Coronary artery (tissue), 2 donors: ENCODE data around the gene BLOC1S1.

Experiments
- DNase-seq: peaks from one replicate; pipeline ENCODE4 v3.0.0-alpha.2; 2017; ENCODE audit warnings: low spot score
- H3K27ac ChIP-seq, 2 donors: fragments of 200-600 bp; sonication (generic); one replicate each; pipeline ENCODE4 v1.5.1; 2016 to 2019
- H3K4me3 ChIP-seq: fragments of 200-600 bp; sonication (generic); 2 replicates; pipeline ENCODE4 v1.5.1; 2016; ENCODE audit warnings: mild to moderate bottlenecking, moderate library complexity
- CTCF ChIP-seq: fragments of 200-600 bp; sonication (generic); IDR thresholded peaks from one replicate; pipeline ENCODE4 v1.5.1; 2019; ENCODE audit warnings: antibody characterized with exemption

Gene BLOC1S1

DNA sequence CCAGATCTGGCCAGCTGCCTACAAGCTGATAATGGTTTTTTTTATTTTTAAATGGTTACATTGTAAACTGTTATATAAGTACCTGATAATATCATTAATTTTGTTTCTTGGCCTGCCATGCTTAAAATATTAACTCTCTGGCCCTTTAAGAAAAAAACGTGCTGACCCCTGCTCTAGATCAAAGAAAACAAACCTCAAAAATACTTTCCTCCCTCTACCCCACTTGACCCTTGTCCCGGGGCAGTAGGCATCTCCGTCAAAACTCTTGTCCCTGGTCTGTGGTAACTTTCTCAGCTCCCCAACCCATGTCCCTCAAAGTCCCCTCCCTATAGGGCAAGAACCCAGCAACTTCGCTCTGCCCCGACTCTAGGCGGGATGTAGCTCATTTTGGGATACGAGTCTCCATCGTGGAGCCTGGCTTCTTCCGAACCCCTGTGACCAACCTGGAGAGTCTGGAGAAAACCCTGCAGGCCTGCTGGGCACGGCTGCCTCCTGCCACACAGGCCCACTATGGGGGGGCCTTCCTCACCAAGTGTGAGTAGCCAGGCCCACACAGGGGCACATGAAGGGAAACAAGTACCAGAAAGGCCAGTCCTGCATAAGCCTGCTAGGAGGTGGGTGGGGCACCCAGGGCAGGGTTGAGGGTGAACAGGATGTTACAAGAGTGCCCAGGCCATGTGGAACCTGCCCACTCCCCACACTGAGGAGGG, 7.8 kb downstream of the BLOC1S1 start:
- TF ChIP-seq CTCF: no peak
- no peak for DNase-seq
- Histone ChIP-seq H3K27ac (peak overlapping the region; percentile 8 to 50), H3K4me3 (peak overlapping the region; percentile 37)

- DNase-seq: no peak
- TF ChIP-seq CTCF: peak; percentile 41
Measured at GRCh38 chr12:55724226-55724939, 8.5 kb downstream of the BLOC1S1 start.

GRCh38 chr12:55724940-55725309, 9.1 kb downstream of the BLOC1S1 start:
- no peak for DNase-seq
- H3K4me3 ChIP-seq: no peak overlapping the region
- no peak for TF ChIP-seq CTCF
- H3K27ac ChIP-seq: peak overlapping the region in 1 of 2 donors; percentile 61

More at GRCh38 chr12:55724226-55724939, 8.5 kb downstream of the BLOC1S1 start:
- H3K27ac ChIP-seq: peak overlapping the region; percentile 8 to 61
- H3K4me3 ChIP-seq: peak overlapping the region; percentile 37

DNA sequence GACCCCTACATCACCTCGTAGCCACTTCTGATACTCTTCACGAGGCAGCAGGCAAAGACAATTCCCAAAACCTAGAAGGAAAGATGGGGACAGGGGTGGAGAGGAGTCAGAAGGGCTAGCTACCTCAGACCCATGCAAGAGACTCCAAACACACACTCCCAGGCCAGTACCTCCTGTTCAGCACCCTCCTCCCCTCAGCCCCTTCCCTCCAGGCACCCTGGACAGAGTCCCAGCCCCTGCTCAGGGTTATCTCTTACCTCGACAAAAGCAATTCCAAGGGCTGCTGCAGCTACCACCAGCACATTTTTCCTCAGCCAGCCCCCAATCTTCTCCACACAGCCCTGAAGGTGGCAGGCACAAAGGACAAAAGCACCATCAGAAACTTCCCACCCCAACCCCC, 9.7 kb downstream of the BLOC1S1 start:
- Histone ChIP-seq H3K27ac (peak overlapping the region; percentile 0 to 13), H3K4me3 (no peak overlapping the region)
- DNase-seq: no peak
- no peak for TF ChIP-seq CTCF

DNA sequence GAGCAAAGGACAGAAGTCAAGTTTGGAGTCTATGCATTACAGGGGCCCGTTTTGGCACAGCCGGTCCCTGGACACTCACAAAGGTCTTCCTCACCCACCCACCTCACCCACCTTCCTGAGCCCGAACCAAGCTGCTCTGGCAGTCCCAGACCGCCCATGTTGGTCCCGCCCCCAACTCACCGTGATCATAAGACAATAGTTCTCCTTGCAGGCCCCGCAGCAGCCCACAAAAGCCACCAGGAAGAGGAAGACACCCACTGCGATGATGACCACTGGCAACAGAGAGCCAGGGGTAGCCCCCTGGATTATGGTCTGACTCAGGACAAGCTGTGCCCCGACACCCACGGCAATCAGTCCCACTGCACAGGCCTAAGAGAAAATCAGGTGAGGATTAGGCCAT, 11.1 kb downstream of the BLOC1S1 start:
- no peak for DNase-seq
- Histone ChIP-seq H3K27ac (peak overlapping the region; percentile 96 to 98), H3K4me3 (peak overlapping the region; percentile 95)
- TF ChIP-seq CTCF: no peak

GRCh38 chr12:55727643-55728185, 11.9 kb downstream of the BLOC1S1 start:
- TF ChIP-seq CTCF: no peak
- Histone ChIP-seq H3K27ac (peak overlapping the region; percentile 96 to 98), H3K4me3 (peak overlapping the region; percentile 95)
- no peak for DNase-seq
